GM03348 (cell line): Measurements from ENCODE around the gene MAPKBP1.
"Not testable (repeated sequence)": the region's sequence is repeated elsewhere in the genome, so short reads cannot be mapped to it uniquely, and the experiment has no call there.

Experiments
- DNase-seq: peaks from one replicate; pipeline ENCODE4 v3.0.0; 2012; ENCODE audit warnings: low spot score

The MAPKBP1 gene

DNA sequence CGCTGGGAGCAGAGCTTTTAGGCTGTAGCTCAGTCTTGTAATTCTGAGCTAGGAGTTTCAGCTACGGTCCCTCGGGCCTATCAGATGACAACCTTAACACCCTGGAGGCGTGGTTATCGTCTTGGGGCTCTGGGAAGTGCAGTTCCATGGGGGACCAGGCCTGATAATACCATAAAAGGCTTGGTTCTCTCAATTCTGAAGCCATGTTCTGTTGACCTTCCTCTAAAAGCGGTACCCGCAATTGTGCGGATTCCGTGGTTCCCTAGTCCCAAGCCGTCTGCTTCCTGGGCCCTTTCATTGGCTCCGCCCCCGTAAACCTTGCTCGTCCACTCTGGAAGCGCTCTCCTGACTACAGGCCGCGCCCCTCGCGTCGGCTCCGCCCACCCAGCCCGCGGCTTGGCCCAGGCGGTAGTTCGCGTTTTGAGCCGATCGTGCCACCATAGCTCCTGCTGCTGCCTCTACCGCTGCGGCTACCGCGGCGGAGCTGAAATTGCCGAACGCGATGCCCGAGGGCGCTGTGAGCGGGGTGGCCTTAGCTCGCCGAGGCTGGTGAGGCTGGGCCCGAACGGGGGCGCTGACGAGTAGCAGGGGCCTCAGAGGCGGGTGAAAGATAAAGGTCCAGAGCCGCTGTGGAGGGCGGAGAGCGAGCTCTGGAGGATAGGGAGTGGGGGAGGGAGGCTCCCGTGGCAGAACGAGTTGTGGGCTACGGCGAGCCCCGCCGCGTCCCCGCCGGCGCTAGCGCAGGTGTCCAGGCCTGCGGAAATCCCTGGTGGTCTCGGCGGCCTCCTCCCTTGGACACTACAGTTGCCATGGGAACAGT is at the start of gene MAPKBP1:
TSS of gene MAPKBP1 (plus strand) at position 423 of the 820 bp plus-strand sequence. CDS start 792 bp downstream, outside the sequence.
- peak; percentile 98 for DNase-seq

DNA sequence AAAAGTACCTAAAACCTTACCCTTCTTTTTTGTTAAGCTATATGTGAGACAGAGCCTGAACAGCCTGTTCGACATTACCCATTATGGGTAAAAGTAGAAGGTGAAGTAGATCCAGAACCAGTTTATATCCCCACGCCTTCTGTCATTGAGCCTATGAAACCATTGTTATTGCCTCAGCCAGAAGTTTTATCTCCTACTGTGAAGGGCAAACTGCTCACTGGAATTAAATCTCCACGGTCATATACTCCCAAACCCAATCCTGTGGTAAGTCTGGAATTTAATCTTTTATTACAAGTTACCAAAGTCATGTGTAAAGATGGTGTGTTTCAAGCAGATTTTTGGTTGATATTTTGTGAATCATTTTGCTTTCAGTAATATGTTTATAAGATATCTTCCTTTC is 47.1 kb upstream of the MAPKBP1 start:
- DNase-seq: peak; percentile 38

DNA sequence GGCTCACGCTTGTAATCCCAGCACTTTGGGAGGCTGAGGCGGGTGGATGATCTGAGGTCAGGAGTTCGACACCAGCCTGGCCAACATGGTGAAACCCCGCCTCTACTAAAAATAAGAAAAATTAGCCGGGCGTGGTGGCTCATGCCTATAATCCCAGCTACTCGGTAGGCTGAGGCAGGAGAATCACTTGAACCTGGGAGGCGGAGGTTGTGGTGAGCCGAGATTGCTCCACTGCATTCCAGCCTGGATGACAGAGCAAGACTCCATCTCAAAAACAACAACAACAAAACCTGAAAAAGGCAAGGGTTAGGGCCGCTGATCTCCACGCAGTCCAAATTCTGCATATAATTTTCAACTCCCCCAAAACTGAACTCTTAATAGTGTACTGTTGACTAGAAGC is 46.2 kb upstream of the MAPKBP1 start:
- DNase-seq: not testable (repeated sequence)

DNA sequence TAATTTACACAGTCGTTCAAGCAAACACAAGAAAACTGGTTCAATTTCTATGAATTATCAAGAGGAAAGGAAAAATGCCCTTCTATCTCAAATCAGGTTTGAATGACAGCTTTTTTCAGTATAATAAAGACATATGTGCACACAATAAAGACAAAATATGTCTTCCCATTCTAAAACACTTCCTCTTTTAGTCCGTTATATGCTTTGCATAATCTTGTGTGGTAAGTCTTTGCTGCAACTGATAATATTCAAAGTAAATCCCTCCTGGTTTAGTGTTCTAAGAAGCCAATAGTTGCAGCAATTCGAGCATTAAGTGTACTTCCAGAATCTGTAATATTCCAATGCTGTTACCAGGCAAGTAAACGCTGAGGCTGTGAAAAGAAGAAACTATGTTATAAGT is 43.7 kb upstream of the MAPKBP1 start:
- no peak for DNase-seq

DNA sequence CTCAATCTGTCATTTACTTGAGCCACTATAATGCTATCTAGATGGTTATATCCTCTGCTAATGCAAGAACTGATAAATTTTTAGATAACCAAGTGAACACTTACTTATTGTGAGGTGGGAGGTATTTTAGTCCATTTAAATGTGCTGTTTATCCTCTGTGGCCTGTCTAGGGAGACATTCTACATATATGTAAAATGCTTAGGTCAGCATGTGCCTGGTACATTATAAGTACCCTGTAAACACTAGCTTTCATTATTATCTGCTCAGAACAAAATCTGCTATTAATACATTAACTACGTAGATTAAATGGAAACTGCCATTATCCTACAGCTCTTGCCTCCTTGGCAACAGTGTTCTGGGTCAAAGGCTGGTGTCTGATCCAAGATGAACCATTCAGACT is 41.8 kb upstream of the MAPKBP1 start:
- DNase-seq: no peak

DNA sequence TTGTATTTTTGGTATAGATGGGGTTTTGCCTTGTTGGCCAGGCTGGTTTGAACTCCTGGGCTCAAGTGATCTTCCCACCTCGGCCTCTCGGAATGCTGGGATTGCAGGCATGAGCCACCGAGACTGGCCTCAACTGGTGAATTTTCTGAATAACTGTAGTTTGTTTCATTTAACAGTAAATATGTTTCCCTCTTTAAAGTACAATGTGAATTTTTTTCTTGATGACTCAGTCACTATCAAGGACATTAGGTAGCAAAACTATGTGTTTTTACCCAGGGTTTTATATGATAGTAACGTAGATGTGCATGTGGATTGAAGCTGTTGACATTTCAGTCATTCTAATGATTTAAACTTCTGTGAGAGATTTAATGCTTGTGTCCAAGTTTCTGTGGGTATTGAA is 40.2 kb upstream of the MAPKBP1 start:
- DNase-seq: no peak

DNA sequence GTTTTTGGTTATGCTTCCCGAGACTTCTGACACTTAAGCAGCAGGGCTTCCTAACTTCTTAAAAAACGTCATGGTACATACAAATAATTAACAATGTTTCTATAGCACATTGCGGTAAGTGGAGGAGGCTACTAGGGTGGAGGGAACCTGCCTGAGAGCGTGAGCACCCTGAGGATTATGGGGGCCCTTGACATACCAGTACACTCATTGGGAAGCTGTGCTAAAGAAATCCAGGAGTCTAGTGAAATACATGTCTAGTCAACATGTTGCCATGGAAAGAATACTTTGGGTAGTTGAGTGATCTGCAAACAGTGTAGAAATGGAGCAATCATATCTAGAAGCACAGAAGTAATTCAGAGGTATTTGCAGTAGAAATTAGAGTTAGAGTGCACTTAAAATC is 39.2 kb upstream of the MAPKBP1 start:
- DNase-seq: no peak

- not testable (repeated sequence) for DNase-seq
Observed at GRCh38 chr15:41735492-41735891, 38.8 kb upstream of the MAPKBP1 start.

DNA sequence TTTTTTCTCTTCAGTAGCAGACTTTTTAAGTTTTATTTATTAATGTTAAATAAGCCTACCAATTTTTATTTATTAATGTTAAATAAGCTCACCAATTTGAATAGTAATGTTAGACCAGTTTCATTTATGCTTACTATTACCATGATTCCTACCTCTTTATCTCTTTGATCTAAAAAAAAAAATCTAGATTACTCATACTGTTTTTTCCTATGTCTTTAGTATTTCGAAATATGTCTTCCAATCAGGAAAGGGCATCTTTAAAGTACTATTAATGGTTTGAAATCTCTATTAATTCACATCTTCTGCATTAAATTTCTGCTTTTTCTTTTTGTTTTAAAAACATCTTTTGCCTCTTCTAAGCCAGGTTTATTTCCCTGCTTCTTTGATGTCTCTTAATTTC is 27.5 kb upstream of the MAPKBP1 start:
- DNase-seq: peak; percentile 42

GRCh38 chr15:41756198-41756597 is 18.1 kb upstream of the MAPKBP1 start:
- DNase-seq: no peak

- peak; percentile 80 for DNase-seq
Observed at GRCh38 chr15:41772720-41773331, 1.5 kb upstream of the MAPKBP1 start.

DNA sequence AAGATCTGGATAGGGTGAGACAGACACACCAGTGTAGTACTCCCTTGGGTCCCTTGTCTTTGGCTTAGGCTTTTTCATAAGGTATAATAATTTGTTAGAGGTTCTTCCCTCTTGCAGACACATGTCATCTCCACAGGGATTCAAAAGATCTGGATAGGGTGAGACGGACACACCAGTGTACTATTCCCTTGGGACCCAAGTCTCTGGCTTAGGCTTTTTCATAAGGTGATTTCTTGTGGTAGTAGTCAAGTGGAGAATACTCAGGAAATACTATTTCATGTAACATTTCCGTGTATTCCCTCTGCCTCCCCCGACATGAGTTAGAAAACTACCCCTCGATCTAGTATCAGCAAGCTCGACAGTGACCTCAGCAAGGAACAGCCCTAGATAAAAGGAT is 954 bp upstream of the MAPKBP1 start:
- no peak for DNase-seq

DNA sequence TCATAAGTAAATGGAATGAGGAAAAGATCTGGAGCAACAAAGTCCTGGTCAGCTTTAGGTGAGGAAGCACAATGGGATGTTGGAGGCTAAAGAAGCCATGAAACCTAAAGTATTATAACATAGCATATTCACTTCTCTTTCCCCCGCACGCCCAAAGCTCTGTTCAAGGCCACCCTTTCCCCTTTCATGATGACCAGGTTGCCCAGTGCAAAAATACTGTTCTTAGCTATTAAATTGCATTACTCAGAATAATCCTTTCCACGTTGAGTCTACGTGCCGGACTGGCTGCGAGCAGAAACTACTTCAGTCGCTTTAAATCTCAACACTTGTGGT is 589 bp upstream of the MAPKBP1 start:
- no peak for DNase-seq

- no peak for DNase-seq
Observed at GRCh38 chr15:41774882-41775417, 666 bp downstream of the MAPKBP1 start.

- no peak for DNase-seq
Observed at GRCh38 chr15:41775651-41776050, 1.4 kb downstream of the MAPKBP1 start.

GRCh38 chr15:41777421-41777973 is 3.2 kb downstream of the MAPKBP1 start:
- no peak for DNase-seq

GRCh38 chr15:41778521-41778920 is 4.2 kb downstream of the MAPKBP1 start:
- DNase-seq: no peak

GRCh38 chr15:41779662-41780157 is 5.4 kb downstream of the MAPKBP1 start:
- no peak for DNase-seq

- no peak for DNase-seq
Observed at GRCh38 chr15:41780266-41780665, 6.0 kb downstream of the MAPKBP1 start.

DNA sequence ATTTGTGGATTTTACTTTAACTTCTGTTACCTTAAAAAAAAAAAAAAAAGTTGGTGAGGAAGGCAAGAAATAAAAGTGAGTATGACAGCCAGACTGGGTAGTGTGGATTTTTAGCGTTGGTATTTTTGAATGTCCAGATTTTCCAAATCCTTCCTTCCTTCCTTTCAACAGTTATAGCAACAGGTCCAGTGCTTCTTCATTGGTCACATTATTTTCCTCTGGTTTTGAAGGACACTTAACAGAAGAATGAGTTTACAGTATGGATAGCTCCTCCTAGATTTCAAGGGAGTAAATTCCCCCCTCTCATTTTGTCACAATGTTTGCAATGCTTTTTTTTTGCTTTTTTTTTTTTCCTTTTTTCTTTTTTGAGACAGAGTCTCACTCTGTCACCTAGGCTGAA is 6.4 kb downstream of the MAPKBP1 start:
- DNase-seq: no peak

DNA sequence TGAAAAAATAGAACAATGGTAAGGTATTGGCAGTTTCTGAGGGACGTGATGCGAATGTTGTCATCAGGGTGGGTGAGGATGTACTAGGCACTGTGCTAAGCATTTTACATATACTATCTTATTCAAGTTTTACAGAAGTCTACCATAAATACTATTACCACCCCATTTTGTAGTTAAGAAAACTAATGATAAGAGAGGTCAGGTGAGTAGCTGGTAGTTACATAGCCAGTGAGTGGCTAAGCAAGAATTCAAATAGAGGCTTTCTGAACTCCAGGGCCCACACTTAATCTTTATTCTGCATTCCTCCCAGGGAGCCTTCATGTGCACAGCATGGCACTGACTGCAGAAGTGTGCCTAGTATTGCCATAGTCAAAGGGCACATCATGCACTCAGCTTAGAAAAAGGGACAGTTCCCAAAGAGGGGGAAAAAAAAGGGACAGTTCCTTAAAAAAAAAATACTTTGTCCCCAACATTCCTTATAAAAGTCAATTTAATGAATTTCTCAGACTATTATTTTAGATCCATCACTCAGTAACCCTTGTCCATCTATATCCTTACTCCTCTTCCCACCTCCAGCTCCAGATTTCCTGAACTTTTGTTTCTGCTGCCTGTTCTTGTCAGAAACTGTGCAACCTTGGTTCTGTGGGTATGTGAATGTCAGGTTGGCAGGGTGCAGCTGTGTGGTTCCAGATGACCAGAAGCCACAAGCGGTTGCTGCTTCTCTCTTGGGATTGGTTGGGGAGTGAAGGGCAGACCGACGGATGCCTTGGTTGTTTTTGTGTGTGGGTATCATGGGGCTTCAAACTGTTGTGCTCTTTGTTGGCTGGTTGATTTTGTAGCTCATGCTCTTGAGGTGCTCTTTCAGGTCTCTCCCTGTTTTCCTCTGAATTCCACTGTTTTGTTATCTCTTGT is 8.3 kb downstream of the MAPKBP1 start:
- DNase-seq: no peak

DNA sequence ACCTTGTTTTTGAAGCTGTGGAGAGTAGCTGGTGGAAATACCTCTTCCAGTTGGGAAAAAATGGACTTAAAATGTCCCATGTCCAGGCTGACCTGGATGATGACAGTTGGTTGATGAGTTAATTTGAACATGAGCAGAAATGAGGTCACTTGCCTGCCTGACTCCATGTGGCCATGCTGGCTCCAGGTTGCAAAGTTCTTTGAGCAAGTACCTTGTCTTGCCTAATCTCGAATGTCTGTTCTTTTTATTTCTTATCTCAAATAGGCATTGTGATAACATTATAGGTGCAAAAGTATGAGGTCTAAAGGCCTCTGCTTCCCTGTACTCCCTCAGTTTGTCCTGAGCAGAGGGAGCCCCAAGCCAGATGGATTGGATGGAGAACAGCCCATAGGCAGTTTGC is 9.0 kb downstream of the MAPKBP1 start:
- DNase-seq: no peak
